Renal pelvis (tissue), 3 donors: ENCODE measurements around the gene C11orf21. TPM values are rescaled to one million over a fixed set of nuclear protein-coding genes. Genes with fewer than 3 reads are reported as not detected.

Source experiments
- polyA plus RNA-seq, 3 donors: library from polyadenylated mRNA; unstranded; fragments of 120-200 nt; gene quantifications; one replicate each; pipeline ENCODE4 v1.2.1, GENCODE V29; 2013; ENCODE audit not compliant: insufficient read length in 3 of 3

Gene C11orf21
- polyA plus RNA-seq, 3 donors, result 0.75 to 0.99 (median 0.91) TPM

Other genes with a start within 250 kb of the C11orf21 start
- gene IGF2, start 162.5 kb downstream of the C11orf21 start, polyA plus RNA-seq, result 100 to 1,000 TPM; 615 to 954 (median 884) TPM
- gene INS, start 140.7 kb downstream of the C11orf21 start, polyA plus RNA-seq, result not detected
- 1 to 10 TPM; 1.5 to 1.7 (median 1.6) TPM for gene TH, start 130.1 kb downstream of the C11orf21 start, polyA plus RNA-seq
- 1 to 10 TPM; 3.1 to 4.7 (median 3.8) TPM for gene ASCL2, start 31.3 kb downstream of the C11orf21 start, polyA plus RNA-seq
- gene TSPAN32, start 95 bp upstream of the C11orf21 start, polyA plus RNA-seq, result 1 to 10 TPM; 1.7 to 2.8 (median 1.9) TPM
- 100 to 1,000 TPM; 534 to 608 (median 573) TPM for gene CD81, start 75.4 kb upstream of the C11orf21 start, polyA plus RNA-seq
- 10 to 100 TPM; 40.1 to 55.8 (median 49.4) TPM for gene TSSC4, start 98.8 kb upstream of the C11orf21 start, polyA plus RNA-seq
- gene TRPM5, start 142.6 kb upstream of the C11orf21 start, polyA plus RNA-seq, result 1 to 10 TPM; 3.6 to 4.0 (median 3.8) TPM
- 10 to 100 TPM; 11.5 to 13.4 (median 12.7) TPM for gene KCNQ1, start 143.1 kb upstream of the C11orf21 start, polyA plus RNA-seq